DMS153 treated with DMSO at 0.1 percent for 48 hours (cell line): ENCODE measurements around the gene TELO2.

Experiments used
- DNase-seq: peaks from one replicate; lab custom pipeline; 2025; ENCODE audit not compliant: unreplicated experiment; lab: John Stamatoyannopoulos, UW

TELO2 gene

GRCh38 chr16:1553946-1554825 is 61.0 kb downstream of the TELO2 start:
- DNase-seq: no peak

- DNase-seq: no peak
These were observed 61.8 kb downstream of the TELO2 start for GRCh38 chr16:1554826-1555445.

- no peak for DNase-seq
These were observed 63.1 kb downstream of the TELO2 start for GRCh38 chr16:1556254-1556653.

GRCh38 chr16:1557074-1557473 is 63.9 kb downstream of the TELO2 start:
- DNase-seq: no peak

GRCh38 chr16:1557576-1557975 is 64.4 kb downstream of the TELO2 start:
- no peak for DNase-seq

- no peak for DNase-seq
These were observed 66.4 kb downstream of the TELO2 start for GRCh38 chr16:1559446-1559975.
